GM18511 (cell line): ENCODE data around the gene NFIC.

Experiments used
- ATAC-seq: cut with Tn5 transposase; IDR thresholded peaks from one replicate; pipeline ENCODE4 v1.9.1; 2021; ENCODE audit warnings: mild to moderate bottlenecking, moderate library complexity; ENCODE audit not compliant: unreplicated experiment

NFIC gene

DNA sequence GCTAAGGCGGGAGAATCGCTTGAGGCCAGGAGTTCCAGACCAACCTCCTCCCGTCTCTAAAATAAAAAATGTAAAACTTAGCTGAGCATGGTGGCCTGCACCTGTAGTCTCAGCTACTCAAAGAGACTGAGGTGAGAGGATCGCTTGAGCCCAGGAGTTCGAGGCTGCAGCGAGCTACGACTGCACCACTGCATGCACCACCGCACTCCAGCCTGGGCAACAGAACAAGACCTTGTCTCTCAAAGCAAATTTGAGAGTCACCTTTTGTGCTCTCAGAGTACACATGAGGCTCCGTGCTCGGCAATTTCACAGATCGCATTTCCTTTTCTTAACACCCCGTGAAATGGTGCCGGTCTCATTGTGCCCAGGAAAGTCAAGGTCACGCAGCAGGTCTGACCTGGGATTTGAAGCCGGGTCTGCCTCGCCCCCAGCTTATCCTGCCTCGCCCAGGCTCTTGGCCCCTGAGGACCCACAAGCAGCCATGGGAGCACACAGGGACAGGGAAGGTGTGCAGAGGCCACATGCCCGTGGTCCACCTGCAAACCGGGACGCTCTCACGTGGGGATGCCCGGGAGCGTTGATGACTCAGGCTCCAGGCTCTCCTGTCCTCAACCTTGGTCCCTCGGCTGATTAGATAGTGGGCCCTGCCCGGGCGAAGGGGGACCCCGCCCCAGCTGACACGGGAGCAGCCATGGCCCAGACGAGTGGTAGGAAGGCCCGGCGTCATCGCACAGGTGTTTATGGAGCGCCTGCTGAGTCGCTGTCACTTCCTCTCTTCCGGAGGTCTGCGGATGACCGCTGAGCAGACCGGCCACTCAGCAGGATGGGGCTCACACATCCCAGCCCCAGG is 115.1 kb downstream of the NFIC start:
- ATAC-seq = no peak

DNA sequence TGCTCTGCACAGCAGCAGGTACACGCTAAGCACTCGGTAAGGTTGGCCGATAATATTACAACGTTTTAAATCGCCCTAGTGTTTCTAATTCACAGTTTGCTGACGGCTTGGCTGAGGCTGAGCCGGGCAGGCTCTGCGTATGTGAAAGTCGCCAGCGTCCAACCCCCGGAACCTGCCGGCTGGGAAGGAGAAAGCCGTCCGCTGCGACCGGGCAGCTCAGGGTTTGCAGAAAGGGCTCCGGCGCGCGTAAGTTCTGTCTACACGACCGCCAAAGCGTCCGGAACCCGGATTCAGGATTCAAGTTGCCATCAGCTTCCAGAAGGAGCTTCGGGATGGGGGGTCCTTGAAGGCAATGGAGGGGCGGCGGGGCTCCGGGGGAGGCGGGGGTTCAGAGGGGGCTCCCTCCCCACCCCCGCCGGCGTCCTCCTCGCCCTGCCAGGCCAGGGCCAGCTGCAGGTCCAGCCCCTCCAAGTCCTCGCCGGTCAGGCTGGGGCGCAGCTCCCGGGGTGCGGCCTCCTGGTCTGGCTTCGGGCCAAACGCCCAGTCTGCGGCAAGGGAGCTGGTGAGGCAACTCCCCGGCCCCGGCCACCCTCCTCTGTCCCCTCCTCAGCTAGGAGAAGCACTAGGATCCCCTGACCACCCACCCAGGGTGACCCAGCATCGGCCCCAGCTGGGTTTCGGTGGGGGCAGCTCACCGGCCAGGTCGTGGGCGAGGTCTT is 116.3 kb downstream of the NFIC start:
- no peak for ATAC-seq

GRCh38 chr19:3483226-3483628 is 116.8 kb downstream of the NFIC start, which contains the start of gene SMIM44:
TSS of gene SMIM44 (minus strand) at chr19:3483441. CDS start at chr19:3483403, 38 bp downstream.
- ATAC-seq = no peak

GRCh38 chr19:3491396-3492119 is 125.2 kb downstream of the NFIC start:
- no peak for ATAC-seq

GRCh38 chr19:3492131-3492839 is 125.9 kb downstream of the NFIC start:
- ATAC-seq = no peak

DNA sequence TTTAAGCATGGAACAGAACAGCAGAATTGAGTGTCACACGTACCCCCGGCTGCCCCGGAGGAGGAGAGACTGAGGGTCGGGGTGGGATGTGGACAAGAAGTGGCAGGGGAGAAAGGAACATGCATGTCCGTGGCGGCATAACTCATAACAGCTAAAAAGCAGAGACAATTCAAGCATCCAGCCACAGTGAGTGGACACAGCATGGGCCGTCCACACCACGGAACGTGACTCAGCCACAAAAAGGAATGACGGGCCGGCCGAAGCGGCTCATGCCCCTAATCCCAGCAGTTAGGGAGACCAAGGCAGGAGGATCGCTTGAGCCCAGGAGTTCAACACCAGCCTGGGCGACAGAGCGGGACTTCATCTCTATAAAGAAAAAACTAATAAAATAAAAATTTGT is 126.5 kb downstream of the NFIC start:
- ATAC-seq = no peak

DNA sequence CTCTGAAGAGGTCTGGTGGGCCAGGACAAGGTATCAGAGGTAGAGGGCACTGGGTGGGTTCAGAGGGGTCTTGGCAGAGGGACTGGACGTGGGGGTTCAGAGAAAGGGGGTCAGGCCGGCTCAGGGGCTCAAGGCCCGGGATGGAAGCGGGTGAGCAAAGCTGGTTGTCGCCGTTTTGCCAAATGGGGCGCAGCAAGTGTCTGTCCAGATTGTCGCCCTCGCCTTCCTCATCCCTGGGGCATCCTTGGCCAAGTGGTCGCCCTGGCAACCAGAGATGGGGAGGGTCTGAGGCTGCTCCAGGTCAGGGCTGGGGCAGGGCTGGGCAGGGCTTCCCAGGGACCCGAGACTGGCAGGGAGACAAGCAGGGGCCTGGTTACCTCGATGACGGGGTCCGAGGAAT is 127.3 kb downstream of the NFIC start:
- ATAC-seq = no peak

- ATAC-seq = no peak
These were observed 127.7 kb downstream of the NFIC start for GRCh38 chr19:3494051-3494450.

DNA sequence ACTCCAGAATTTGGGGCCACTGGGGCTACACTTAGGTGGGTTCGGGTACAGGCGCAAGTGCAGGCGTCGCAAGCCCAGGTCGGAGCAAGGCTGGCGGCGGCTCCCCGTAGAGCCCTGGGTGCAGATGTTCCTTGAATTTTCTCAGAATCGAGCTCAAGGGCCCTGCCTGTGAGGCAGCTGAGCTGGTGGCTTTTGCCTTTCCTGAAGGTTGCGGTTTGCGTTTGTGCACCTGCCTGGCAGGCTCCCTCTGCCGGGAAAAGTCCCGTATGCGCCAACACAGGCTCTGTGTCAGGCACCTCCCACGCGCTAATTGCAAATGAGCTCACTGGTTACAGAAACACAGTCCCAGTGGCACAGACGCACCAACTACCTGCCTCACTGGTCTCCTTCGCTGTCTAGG is 128.2 kb downstream of the NFIC start:
- no peak for ATAC-seq

GRCh38 chr19:3496392-3497273 is 130.2 kb downstream of the NFIC start:
- ATAC-seq = no peak

DNA sequence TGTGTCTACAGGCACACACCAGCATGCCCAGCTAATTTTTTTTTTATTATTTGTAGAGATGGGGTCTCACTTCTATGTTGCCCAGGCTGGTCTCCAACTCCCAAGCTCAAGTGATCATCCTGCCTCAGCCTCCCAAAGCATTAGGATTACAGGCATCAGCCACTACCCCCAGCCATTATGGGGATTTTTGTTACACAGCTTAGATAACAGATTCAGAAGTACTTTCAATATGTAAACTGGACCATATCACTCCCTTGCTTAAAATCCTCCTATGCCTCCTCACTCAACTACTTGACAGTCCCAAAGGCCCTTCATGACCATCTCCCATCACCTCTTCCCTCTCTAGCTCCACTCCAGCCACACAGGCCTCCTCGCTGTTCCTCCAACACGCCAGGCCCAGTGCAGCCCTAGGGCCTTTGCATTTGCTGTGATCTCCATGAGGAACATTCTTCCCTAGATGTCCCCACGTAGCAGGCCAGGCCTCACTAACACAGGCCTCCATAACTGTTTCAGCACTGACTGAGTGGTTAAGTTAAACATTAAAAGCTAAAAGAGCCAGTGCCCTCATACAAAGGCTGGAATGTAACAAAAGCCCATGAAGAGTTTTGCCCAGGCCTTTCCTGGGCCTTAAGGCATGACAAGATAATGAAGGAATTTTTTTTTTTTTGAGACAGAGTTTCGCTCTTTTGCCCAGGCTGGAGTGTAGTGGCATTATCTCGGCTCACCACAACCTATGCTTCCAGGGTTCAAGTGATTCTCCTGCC is 131.6 kb downstream of the NFIC start:
- ATAC-seq = no peak

GRCh38 chr19:3499738-3500428 is 133.5 kb downstream of the NFIC start:
- no peak for ATAC-seq

DNA sequence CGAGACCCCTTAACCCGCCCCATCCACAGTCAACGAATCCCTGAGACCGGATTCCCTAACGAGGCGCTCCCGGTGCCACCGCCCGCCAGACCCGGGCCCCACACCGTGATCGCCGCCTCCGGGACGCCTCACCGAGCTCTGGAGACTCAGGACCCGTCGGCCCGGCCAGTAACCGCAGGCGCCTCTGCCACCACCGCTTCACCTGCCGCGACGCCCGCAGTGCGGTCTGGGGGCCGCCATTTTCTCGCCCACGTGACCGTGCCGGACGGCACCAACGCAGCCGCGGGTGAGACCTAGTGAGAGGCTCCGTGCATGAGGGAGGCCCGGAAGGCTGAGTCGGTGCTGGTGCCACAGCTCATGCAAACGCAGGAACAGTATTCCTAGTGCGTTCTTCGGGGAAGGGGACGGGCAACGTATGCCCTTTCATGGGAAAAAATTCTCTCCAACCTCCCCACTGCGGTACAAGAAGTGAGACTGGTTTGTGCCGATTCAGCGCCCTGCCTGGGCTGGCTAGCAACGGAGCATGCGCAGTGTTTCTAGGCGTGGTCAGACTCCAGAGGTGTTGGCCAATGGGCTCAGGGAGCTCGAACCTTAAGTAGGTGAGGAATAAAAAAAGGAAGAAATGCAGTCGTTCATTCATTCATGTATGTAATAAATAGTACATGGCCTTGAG is 134.2 kb downstream of the NFIC start, which contains the start of gene DOHH:
TSS of gene DOHH (minus strand) at position 246 of the 673 bp plus-strand sequence. CDS start 3,860 bp downstream, outside the sequence.
- peak; percentile 88 for ATAC-seq

GRCh38 chr19:3501780-3502179 is 135.4 kb downstream of the NFIC start:
- no peak for ATAC-seq

DNA sequence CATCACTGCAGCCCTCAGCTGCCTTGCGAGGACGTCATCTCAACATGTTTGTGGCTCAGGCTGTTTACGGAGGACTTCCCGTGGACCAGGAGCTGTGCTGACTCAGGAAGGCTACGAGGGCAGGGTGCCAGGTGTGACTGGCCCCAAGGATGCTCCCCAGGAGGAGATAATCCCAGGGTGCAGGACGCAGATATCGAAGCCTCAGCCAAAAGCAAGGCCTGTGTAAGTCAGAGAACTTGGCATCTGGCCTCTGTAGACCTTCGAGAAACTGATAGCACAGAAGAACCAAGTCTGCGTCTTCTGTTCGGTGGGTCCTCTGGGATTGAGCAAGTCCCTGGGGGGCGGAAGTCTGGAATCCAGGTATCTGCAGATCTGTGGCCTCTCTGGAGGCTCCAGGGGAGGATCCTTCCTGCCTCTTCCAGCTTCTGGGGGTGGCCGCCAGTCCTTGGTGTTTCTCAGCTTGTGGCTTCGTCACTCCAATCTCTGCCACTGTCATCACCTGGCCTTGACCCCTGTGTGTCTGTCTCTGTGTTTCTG is 136.7 kb downstream of the NFIC start:
- ATAC-seq = no peak

DNA sequence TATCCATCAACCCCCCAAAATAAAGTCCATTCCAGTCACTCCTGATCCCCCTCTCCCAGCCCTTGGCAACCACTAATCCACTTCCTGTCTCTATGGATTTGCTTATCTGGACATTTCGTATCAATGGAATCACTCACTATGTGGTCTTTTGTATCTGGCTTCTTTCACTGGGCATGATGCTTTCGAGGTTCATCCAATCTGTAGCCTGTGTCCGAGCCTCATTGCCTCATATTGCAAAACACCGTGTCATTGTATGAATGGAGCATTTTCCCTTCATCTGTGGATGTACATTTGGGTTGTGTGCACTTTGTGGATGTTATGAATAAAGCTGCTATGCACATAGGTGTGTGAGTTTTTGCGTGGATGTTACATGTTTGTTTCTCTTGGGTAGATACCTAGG is 138.4 kb downstream of the NFIC start:
- ATAC-seq = no peak

- peak; percentile 90 for ATAC-seq
These were observed 139.4 kb downstream of the NFIC start, which contains the start of gene FZR1 for GRCh38 chr19:3505598-3506383. TSS of gene FZR1 (plus strand) at chr19:3506311. CDS start at chr19:3522990, 16,679 bp downstream.
